ENCODE measurements around the gene ANKRD24.
"Not testable (repeated sequence)": the region's sequence is repeated elsewhere in the genome, so short reads cannot be mapped to it uniquely, and the experiment has no call there.

ANKRD24 gene

DNA sequence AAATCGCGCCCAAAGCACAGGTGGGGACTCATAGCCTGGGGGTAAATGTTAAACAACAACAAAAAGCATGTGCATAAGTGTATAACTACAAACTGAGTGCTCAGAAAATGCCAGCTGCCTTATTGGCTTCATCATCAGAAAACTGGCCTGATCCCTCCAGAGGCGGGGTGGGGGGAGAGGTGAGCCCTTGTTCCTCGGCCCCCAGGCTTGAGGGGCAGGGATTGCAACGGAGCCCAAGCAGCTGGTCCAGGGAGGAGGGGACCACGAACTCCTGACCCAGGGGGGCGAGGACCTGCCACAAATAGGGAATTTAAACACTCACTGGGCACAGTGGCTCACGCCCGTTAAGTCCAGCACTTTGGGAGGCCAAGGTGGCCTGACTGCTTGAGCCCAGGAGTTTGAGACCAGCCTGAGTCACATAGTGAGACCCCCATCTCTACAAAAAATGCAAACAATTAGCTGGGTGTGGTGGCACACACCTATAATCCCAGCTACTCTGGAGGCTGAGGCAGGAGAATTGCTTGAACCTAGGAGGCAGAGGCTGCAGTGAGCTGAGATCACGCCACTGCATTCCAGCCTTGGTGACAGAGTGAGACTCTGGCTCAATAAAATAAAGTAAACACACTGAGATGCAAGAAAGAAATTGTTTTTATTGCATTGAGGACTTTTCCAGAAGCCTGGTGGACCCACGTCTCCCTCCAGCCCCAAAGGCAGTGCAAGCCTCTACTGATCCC is 8.8 kb upstream of the ANKRD24 start:
- no peak for DNase-seq (ENCODE audit: low spot score)

DNA sequence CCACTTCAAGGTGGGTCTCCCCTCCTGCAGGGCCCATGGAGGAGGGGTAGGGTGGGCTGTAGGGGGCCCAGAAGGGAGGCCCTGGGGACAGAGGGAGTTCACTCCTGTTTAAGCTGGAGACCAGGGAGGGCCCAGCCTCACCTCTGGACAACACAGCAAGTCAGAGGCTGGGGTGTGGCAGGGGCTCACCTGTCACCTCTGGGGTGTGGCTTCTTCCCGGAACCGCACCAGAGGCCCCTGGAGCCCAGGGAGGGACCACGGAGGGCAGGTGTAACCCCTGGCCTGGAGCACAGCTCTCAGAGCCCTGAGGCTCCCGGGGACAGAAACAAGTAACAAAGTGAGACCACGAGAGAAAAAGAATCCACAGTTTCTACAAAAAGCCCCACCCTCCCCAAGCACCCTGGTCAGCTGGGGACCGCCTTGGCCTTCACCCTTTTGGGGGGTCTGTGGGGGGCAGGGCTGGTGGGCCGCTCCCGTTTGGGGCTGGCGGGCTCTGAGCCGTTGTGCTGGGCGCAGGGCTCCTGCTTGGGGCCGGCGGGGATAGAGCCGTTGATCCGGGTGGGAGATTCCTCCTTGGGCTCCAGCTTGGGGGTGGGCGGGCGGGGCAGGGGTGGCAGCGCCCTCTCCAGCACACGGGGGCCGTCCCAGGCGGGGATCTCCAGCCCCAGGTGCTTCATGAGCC is 8.1 kb upstream of the ANKRD24 start:
- no peak for DNase-seq (ENCODE audit: low spot score)

DNA sequence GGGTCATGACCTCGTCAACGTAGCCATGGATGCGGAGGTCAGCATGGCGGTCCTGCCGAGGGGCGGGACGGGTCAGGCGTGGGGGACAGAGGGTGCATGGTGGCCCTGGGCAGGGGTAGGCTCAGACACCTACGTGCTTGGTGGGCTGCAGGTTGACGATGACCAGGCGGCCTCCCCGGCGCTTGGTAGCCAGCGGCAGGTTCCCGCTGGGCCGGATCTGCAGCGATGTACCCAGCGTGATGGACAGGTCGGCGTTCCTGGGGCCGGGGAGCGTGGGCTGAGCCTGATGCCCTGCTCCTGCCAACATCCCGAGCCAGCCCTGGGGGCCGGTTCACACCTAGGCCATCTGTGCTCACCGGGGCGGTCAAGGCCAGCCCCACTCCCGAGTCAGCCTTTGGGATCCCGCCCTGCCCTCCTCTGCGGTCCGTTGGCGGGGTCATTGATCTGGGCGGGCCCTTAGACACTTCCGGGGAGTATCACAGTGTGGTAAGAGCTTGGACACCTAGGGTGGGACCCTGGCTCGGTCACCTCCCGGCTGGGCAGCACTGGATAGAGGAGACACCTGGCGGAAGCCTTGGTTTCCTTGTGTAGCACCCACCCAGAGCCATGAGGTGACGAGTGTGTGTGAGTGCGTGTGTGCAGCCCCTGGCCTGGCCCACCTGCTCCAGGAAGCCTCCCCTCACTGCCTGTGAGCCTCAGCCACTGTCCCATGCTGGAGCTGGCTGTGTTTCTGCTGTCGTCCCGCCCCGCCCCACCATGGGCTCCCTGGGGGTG is 7.4 kb upstream of the ANKRD24 start:
- no peak for DNase-seq (ENCODE audit: low spot score)

DNA sequence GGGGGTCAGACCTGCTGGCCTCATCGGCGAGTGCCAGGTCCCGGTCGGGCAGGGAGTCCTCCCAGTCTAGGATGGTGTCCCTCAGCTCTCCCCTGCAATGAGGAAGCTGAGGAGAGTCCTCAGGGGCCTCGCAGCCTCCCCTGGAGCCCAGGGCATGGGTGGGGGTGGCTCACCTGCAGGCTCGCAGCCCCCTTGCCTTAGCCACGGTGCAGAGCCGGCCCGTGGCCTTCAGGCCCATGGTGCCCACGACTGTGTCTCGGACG is 6.9 kb upstream of the ANKRD24 start:
- DNase-seq (ENCODE audit: low spot score) = no peak

DNA sequence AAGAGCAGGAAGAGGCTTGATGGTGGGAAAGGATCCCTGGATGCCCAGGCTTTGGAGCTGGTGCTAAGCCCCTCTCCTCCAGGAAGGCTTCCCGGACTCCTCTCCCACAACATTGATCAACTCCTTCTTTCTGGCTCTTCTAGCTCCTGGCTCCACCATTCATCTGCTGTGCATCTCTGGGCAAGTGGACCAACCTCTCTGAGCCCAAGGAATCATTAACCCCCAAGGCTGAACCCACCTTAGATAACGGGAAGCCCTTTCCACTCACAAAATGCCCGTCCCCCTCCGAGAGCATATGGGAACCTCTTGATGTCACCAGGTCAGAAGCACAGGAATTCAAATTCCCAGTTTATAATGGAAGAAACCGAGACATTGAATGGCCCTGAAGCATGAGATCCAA is 5.3 kb upstream of the ANKRD24 start:
- no peak for DNase-seq (ENCODE audit: low spot score)

DNA sequence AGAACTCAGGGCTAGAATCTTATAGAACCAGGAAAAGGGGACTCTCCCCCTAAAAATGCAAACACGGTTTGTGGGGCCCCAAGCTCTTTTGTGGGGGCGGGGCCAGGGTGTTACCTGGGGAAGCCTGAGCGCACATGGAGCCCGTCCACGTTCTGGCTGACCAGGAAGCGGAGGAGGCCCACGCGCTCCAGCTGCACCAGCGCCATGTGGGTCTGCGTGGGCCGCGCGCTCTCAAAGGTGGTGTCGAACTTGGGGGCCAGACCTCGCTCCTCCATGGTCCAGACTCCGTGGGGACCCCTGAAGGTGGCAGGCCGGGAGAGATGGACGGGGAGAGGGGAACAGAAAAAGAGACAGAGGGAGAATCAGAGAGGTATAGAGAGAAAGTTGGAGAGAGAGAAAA is 3.5 kb upstream of the ANKRD24 start:
- no peak for DNase-seq (ENCODE audit: low spot score)

DNA sequence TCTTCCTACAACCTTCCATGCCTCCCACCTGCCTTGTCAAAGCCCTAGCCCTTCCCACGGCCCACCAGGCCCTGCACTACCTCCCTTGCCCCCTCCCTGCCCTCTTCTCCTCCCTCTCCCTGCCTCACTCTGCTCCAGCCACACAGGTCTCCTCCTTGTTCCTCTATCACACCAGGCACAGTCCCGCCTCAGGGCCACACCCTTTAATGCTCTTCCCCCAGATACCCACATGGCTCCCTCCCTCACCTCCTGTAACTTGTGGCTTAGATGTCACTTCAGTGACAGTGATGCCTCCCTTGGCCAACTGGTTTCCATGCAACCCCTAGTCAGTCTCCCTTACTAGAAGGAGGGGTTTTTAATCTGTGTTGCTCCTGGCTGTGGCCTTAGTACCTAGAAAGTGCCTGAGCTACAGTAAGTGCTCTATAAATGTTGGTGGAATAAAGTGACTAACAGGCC is 1.4 kb upstream of the ANKRD24 start:
- DNase-seq (ENCODE audit: low spot score) = no peak

DNA sequence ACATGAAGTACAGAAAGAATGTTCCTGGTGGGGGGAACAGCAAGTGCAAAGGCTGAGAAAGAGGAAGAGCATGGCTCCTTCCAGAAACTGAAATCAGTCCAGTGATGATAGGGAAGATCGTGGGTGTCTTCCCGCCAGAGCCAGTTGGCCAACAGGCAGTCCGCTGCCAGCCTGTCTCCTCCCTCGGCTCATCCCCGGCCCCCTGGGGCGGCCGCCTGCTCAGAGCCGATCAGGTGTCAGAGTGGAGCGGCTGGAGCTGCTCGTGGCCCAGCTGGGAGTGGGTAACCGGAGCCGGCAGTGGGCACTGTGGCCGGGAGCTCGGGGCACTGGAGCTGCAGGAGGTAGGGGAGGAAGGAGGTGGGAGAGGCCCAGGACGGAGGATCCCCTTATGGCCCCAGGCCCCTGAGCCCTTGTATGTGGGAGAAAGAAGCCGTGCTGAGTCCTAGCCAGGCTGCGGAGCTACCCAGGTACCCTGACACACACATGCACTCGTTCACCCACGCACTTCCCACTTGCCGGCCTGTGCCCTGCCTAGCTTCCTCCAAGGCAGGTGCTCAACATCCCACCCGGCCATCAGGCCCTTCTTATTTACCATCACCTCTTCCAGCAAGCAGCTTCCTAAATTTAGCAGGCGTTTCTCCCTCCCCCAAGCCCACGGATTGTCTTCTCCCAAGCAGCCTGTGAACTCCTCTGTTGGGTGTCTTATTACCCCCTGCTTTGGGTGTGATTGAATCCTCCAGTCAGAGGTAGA is 1.7 kb downstream of the ANKRD24 start:
- DNase-seq (ENCODE audit: low spot score) = no peak

DNA sequence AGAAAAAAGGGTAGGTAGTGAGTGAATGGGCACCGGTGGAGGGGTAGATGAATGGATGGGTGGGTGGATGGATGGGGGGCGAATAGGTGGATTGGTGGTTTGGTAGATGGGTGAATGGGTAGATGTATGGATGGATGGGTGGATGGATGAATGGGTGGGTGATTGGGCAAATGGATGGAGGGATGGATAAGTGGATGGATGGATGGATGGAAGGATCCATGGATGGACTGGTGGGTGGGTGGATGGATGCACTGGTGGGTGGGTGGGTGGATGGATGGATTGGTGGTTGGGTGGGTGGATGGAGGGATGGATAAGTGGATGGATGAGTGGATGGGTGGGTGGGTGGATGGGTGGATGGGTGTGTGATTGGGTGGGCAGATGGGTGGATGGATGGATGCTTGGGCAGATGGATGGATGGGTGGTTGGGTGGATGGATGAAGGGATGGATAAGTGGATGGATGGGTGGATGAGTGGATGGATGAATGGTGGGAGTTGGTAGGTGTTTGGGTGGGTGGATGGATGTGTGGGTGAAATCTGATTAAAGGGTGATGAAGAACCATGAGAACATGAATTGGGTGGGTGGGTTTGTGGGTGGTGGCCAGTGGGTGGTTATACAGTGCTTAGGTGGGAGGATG is 2.3 kb downstream of the ANKRD24 start:
- no peak for DNase-seq (ENCODE audit: low spot score)

DNA sequence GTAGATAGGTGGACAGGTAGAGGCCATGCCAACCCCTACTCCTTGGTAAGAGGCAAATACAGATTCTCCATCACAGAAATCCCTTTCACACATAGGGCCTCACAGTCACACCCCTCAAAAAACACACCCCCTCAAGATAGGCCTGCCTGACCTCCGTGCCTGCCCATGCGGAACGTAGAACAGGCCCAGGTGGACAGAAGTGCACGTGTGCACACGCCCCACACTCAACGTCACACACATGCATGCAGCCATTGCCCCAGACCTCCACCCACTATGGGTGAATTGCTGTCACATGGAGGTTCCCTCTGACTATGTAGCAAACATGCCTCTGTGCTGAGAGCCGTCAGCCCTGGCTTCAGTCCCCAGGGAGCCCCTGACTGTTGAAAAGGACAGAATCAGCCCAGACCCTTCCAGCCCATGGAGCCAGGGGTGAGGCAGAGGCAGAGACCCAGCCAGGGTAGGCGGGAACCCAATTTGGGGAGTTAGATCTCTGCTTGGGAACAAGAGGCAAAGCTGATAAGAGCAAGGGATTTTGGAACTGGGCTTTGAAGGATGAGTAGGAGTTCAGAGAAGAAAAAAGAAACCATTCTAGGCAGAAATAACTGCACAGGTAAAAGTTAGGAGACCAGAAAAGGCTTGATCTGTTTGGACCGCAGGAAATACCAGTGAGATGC is 3.1 kb downstream of the ANKRD24 start:
- no peak for DNase-seq (ENCODE audit: low spot score)

DNA sequence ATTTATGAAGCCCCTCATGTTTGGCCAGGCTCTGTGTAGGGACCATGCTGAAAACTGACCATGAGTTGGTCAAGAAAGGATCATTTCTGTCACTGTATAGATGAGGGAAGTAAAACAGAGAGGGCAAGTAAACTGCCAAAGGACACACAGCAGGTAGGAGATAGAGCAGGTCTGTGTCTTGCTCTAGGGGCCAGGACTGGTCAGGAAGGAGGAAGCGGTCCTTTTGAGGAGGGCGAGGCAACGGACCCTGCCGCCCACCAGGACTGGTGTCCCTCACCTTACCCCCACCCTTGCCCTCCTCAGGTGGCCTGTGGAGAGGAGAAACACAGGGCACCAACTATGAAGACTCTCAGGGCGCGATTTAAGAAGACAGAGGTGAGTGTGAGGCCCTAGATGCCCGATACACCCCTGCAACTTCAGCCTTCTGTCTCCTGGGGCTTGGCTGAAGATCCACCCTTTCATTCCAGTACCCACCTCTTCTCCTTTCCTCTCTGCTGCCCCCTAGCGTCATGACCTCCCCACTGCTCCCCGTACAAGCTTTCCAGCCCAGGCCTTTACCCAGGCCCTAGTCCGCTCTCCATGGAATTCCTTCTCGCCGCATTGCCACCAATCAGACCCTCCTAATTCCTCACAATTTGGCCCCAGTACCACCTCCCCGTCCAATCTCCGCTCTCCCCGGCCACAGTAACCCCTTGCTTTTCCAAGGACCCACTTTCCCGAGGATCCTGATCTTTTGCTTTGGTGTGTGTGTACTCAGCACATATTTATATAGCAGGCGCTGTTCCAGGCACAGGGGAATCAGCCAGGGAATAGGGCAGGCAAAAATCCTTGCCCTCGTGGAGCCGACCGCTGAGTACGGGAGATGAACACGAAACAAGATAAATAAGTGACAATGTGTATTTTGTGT is 3.9 kb downstream of the ANKRD24 start:
- peak; percentile 68 for DNase-seq (ENCODE audit: low spot score)

DNA sequence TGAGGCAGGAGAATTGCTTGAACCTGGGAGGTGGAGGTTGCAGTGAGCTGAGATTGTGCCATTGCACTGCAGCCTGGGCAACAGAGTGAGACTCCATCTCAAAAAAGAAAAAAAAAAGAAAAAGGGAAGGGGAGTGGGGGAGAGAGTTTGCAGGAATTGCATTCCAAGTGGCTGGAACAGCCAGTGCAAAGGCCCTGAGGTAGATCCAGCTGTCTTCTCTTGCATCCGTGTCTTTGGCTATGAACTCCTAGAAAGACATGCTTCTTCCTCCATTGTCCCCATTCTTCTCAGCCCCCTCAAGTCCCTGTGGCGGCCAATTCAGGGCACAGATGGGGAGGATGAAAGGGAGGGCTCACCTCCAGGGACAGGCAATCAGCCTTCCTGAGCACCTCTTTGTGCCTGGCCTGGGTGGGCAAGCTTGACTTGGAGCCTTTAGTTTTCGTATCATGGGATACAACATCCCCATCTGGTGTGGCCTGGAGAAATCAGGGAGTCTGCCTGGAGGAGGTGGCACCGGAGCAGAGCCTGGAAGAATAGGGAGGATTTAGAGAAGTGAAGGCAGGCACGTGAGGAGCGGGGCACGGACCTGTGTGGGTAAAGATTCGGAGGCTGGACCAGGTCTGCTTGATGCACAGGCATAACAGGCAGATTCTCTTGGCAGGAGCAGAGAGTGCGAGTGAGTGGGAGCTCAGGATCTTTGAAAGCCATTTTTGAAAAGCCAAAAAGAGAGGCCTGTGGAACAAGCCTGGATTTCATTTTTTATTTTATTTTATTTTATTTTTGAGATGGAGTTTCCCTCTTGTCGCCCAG is 5.0 kb downstream of the ANKRD24 start:
- DNase-seq (ENCODE audit: low spot score) = no peak

DNA sequence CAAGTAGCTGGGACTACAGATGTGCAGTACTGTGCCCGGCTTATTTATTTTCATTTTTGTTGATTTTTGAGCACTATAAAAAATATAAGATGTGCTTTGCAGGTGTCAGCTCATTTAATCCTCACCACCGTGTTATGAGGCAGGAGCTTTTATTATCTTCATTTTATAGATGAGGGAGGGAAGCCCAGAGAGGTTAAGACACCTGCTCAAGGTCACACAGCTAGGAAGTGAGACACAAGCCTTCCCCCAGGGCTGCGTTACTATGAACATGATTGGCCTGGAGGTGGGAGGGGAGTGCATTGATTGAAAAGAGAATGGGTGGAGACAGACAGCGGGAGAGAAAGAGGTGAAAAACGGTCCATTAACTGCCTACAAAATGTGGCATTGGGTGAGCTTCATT is 7.2 kb downstream of the ANKRD24 start:
- DNase-seq (ENCODE audit: low spot score) = no peak

DNA sequence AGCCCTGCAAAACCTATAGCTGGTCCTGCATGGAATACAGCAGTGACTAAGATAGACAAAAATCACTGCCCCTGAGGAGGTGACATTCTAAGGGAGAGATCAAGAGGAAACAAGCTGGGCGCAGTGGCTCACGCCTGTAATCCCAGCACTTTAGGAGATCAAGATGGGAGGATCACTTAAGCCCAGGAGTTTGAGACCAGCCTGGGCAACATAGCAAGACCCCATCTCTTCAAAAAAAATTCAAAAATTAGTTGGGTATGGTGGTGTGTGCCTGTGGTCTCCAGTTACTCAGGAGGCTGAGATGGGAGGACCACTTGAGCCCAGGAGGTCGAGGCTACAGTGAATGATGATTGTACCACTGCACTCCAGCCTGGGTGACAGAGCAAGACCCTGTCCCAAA is 10.0 kb downstream of the ANKRD24 start:
- not testable (repeated sequence) for DNase-seq (ENCODE audit: low spot score)

DNA sequence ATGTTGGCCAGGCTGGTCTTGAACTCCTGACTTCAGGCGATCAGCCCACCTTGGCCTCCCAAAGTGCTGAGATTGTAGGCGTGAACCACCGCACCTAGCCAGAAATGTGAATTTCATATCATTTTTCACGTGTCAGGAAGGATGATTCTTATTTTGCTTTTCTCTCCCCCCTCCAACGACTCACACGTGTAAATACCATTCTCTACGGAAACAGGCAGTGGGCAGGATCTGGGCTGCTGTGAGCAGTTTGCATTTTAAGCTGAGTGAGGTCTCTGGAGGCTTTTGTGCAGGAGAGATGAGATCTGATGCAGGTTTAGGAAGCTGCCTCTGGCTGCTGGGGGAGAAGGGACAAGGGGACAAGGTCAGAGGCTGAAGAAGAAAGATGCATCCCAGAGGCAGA is 11.9 kb downstream of the ANKRD24 start:
- no peak for DNase-seq (ENCODE audit: low spot score)

DNA sequence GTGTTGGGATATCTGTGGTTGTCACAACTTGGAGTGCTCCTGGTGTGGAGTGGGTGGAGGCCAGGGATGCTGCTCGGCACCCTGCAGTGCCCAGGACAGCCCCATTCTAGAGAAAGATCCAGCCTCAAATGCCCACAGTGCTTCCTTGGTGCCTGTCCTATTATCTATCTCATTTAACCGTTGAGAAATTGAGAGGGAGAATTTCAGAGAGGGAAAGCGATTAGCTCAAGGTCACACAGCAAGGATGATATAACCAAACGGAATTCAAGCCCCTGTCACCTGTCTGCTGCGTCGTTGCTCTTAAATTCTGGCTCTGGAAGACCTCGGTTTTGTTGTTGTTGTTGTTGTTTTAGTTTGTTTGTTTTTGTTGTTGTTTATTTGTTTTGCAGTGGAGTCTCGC is 13.5 kb downstream of the ANKRD24 start:
- DNase-seq (ENCODE audit: low spot score) = no peak

DNA sequence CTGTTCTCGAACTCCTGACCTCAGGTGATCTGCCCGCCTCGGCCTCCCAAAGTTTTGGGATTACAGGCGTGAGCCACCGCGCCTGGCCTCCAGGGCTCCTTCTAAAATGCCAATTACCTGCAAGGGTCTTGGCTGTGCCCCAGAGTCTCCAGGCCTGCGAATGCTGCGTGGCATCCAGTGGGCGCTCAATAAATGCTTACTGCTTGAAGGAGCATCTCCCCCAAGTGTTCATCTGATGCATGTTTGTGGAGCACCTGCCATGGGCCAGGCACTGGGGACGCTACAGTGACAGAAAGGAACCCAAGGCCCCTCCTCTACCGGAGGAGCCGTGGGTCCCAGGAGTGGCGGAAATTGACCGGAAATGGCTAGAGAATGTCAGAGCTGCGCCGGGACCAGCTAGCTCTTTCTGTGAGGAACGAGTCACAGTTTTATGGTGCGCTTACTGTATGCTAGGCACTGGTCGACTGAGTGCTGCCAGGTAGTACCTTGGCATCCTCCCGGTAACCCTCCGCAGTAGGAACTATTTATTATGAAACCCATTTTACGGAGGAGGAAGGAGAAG is 14.2 kb downstream of the ANKRD24 start:
- no peak for DNase-seq (ENCODE audit: low spot score)

DNA sequence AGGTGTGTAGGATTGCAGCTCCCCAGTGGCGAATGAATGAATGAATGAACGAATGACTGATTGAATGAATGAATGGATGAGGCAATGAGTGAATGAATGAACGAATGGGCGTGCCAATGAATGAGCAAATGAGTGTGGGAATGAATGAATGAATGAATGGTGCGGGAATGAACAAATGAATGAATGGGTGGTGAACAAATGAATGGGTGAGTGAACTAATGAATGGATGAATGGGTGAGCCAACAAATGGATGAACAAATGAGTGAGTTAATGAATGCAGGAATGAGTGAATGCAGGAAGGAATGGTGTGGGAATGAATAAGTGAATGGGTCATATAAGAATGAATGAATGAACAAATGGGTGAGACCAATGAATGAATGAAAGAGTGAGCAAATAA is 14.7 kb downstream of the ANKRD24 start:
- DNase-seq (ENCODE audit: low spot score) = no peak

Measured in LoVo (cell line).